DMS53 (cell line): ENCODE data around the gene FAM161A.

Source experiments
- DNase-seq: peaks from one replicate; lab custom pipeline; 2025; lab: John Stamatoyannopoulos, UW

FAM161A gene

DNA sequence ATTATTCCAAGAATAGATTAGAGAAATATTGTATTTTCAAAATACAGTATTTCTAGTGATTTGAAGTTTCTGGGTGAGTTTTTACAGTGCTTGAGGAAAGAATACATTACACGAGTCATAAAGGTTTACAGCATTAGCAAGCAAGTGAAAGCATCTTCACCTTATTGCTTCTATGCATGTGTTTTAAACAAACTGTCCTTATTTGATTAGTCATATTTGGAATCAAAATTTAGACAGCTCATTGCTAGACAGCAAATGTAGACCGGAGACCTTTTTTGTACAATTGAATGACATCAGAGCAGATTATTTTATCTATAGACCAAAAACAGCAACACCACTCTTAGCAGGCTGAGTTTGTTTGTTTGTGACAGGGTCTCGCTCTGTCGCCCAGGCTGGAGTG is 69.2 kb downstream of the FAM161A start:
- DNase-seq, result peak; percentile 41

DNA sequence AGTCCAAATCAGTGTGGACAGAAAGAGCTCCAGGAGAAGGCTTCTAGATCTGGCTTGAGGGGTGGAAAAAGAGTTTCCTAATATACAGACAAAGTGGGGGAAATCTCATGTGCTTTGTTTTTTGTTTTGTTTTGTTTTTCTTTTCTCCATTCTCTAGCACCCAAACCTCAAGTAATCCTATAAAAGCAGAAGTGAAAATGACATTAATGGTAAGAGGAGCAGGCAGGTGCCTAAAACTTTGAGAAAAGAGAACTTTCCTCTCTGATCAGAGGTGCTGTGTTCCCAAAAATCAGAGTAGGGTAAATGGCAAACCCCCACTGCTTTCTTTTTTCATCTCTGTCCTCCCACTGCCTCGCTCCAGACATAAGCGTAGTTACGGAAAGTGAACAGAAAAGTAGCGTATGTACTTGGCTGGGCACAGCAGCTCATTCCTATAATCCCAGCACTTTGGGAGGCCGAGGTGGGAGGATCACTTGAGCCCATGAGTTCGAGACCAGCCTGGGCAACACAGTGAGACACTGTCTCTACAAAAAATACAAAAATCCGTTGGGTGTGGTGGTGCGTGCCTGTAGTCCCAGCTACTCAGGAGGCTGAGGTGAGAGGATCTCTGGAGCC is 77.8 kb downstream of the FAM161A start:
- no peak for DNase-seq
